ENCODE measurements around the gene WDR89.

WDR89 gene

DNA sequence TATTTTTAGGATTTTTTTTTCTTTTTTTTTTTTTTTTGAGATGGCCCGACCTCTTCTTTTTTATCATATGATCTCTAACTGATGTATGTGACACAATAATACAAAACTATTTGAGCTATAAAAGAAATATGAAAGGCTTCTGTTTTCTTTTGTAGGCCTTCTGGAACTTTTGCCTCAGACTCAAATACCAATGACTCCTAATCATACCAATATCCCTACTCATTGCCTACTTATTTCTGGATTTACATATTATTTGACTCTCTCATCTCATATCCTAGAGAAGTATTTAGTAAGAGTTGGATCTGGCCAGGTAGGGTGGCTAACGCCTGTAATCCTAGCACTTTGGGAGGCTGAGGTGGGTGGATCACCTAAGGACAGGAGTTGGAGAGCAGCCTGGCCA lies 12.7 kb upstream of the WDR89 start:
- no CpG with 5 or more reads among the region's 2 CpGs for WGBS (ENCODE audit: insufficient coverage)
- H3K4me3 ChIP-seq (ENCODE audit: control insufficient read depth in 1 of 7, extremely low read depth in 1 of 7, insufficient read depth in 4 of 7, low read depth in 2 of 7, low read length in 6 of 7) = no peak overlapping the region
- ChIA-PET CTCF (no interaction called here), POLR2A (interaction anchor here (0.6 to 1.0 kb wide), 2 partner anchors 10 to 182 kb away, joined by 3 to 6 read pairs; no protein-coding TSS in a partner anchor)
- no peak overlapping the region for H3K27ac ChIP-seq (ENCODE audit: insufficient read depth in 1 of 2, low read depth in 1 of 2, low read length in 2 of 2, poor library complexity in 1 of 2, severe bottlenecking in 2 of 2)
- H3K36me3 ChIP-seq (ENCODE audit: control insufficient read depth in 4 of 4, insufficient read depth in 4 of 4, low read length in 3 of 4) = no peaks in the 10 kb centered on the region
- peaks cover 0 to 8% (median 3%) of the 10 kb centered on the region in 4 experiments for H3K4me1 ChIP-seq (ENCODE audit: control extremely low read depth in 1 of 4, control insufficient read depth in 4 of 4, insufficient read depth in 4 of 4, low read length in 3 of 4)
- no peaks in the 10 kb centered on the region for H3K9me3 ChIP-seq (ENCODE audit: control extremely low read depth in 1 of 5, control insufficient read depth in 4 of 5, insufficient read depth in 2 of 5, low read depth in 1 of 5, low read length in 4 of 5)
- no peaks in the 10 kb centered on the region for H3K27me3 ChIP-seq (replicated peaks in 2 of 5; ENCODE audit: control insufficient read depth in 4 of 5, insufficient read depth in 5 of 5, low read length in 4 of 5)
- no peak for DNase-seq

DNA sequence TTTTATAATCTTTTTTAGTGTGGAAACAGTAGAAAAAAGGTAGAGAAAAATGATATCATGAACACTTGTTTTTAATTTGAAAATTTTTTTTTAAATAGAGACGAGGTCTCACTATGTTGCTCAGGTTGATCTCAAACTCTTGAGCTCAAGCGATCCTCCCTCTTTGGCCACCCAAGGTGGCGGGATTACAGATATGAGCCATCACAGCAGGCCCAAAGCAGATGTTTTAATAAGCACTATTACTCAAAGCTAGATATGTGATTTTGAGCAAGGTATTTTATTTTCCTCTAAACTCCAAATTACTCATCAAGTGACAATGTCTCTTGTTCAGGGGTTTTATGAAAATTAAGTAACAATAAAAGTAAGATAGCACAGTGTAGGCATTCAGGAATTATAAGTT lies 10.7 kb upstream of the WDR89 start:
- ChIA-PET CTCF (interaction anchor here (1.7 kb wide), 1 partner anchor 9 kb away, joined by 5 read pairs; no protein-coding TSS in a partner anchor), POLR2A (no interaction called here)
- H3K9me3 ChIP-seq (ENCODE audit: control extremely low read depth in 1 of 5, control insufficient read depth in 4 of 5, insufficient read depth in 2 of 5, low read depth in 1 of 5, low read length in 4 of 5) = no peaks in the 10 kb centered on the region
- no peaks in the 10 kb centered on the region for H3K36me3 ChIP-seq (ENCODE audit: control insufficient read depth in 4 of 4, insufficient read depth in 4 of 4, low read length in 3 of 4)
- no peaks in the 10 kb centered on the region for H3K27me3 ChIP-seq (replicated peaks in 2 of 5; ENCODE audit: control insufficient read depth in 4 of 5, insufficient read depth in 5 of 5, low read length in 4 of 5)
- H3K4me3 ChIP-seq (ENCODE audit: control insufficient read depth in 1 of 7, extremely low read depth in 1 of 7, insufficient read depth in 4 of 7, low read depth in 2 of 7, low read length in 6 of 7) = no peak overlapping the region
- H3K4me1 ChIP-seq (ENCODE audit: control extremely low read depth in 1 of 4, control insufficient read depth in 4 of 4, insufficient read depth in 4 of 4, low read length in 3 of 4) = peaks cover 0 to 8% (median 3%) of the 10 kb centered on the region in 4 experiments
- H3K27ac ChIP-seq (ENCODE audit: insufficient read depth in 1 of 2, low read depth in 1 of 2, low read length in 2 of 2, poor library complexity in 1 of 2, severe bottlenecking in 2 of 2) = no peak overlapping the region
- no peak for DNase-seq
- 100% methylated on average over 1 of the region's 3 CpGs for WGBS (ENCODE audit: insufficient coverage)

DNA sequence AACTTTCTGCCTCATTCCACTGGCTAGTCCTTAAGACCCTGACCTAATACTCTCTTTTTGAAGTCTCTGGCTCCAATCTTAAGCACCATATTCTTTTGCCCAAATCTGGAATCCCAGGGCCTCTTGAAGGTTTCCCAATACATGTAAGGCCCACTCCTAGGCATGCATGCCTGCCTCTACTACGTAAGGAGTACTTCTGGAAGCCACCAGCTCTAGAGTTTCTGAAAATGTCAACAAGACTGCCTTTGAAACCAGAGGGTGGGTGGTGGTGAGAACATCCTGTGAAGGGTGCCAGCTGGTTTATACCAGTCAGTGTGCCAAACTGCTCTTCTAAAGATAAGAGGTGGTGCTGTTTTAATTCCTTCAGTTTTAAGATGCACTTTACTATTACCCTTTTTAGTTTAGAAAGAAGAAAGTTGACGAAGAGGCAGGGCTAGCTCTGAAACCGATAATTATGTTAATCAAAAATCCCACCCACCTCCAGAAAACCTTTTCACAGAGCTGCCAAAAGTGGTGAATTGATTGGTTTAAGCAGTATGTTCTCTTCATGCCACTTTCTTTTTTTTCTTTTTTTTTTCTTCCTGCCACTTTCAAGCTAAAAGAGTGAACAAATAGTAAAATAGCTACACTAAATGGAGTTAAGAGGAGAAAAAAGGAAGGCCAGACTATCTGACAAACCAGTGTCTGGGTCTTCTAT lies 8.7 kb upstream of the WDR89 start:
- no peaks in the 10 kb centered on the region for H3K9me3 ChIP-seq (ENCODE audit: control extremely low read depth in 1 of 5, control insufficient read depth in 4 of 5, insufficient read depth in 2 of 5, low read depth in 1 of 5, low read length in 4 of 5)
- CTCF ChIA-PET = interaction anchor here (0.9 to 1.8 kb wide), 2 partner anchors 18 to 120 kb away, joined by 3 to 4 read pairs; no protein-coding TSS in a partner anchor
- no peak overlapping the region for H3K4me3 ChIP-seq (ENCODE audit: control insufficient read depth in 1 of 7, extremely low read depth in 1 of 7, insufficient read depth in 4 of 7, low read depth in 2 of 7, low read length in 6 of 7)
- H3K4me1 ChIP-seq (ENCODE audit: control extremely low read depth in 1 of 4, control insufficient read depth in 4 of 4, insufficient read depth in 4 of 4, low read length in 3 of 4) = peaks cover 0 to 8% (median 0%) of the 10 kb centered on the region in 4 experiments
- peak overlapping the region in 1 of 2 experiments; percentile 46 for H3K27ac ChIP-seq (ENCODE audit: insufficient read depth in 1 of 2, low read depth in 1 of 2, low read length in 2 of 2, poor library complexity in 1 of 2, severe bottlenecking in 2 of 2)
- 71% methylated on average over 1 of the region's 3 CpGs for WGBS (ENCODE audit: insufficient coverage)
- peak in 2 of 3 donors; percentile 24 to 67 for DNase-seq
- no peaks in the 10 kb centered on the region for H3K36me3 ChIP-seq (ENCODE audit: control insufficient read depth in 4 of 4, insufficient read depth in 4 of 4, low read length in 3 of 4)
- POLR2A ChIA-PET = interaction anchor here (0.6 kb wide), 2 partner anchors 95 to 675 kb away, joined by 3 to 5 read pairs; no protein-coding TSS in a partner anchor
- no peaks in the 10 kb centered on the region for H3K27me3 ChIP-seq (replicated peaks in 2 of 5; ENCODE audit: control insufficient read depth in 4 of 5, insufficient read depth in 5 of 5, low read length in 4 of 5)

DNA sequence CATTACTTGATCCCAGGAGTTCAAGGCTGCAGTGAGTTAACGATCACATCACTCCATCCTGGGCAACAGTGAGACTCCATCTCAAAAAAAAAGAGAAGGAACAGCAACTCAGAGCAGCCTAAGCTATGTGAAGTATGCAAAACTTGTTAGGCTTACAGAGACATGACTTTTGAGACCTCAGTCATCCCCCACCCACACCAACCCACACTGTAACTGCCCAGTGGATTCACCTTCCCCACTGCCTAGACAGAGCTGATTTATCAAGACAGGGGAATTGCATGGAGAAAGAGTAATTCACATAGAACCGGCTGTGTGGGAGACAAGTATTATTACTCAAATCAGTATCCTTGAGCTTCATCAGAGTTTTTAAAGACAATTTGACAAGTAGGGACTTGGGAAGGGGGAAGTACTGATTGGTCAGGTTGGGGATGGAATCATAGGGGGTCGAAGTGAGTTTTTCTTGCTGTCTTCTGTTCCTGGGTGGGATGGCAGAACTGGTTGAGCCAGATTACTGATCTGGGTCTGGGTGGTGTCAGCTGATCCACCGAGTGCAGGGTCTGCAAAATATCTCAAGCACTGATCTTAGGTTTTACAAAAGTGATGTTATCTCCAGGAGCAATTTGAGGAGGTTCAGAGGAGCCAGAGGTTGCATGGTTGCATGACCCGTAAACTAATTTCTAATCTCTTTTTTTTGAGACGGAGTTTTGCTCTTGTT lies 6.2 kb upstream of the WDR89 start:
- Histone ChIP-seq H3K27me3 (replicated peaks in 2 of 5; ENCODE audit: control insufficient read depth in 4 of 5, insufficient read depth in 5 of 5, low read length in 4 of 5) (no peaks in the 10 kb centered on the region), H3K36me3 (ENCODE audit: control insufficient read depth in 4 of 4, insufficient read depth in 4 of 4, low read length in 3 of 4) (no peaks in the 10 kb centered on the region), H3K9me3 (ENCODE audit: control extremely low read depth in 1 of 5, control insufficient read depth in 4 of 5, insufficient read depth in 2 of 5, low read depth in 1 of 5, low read length in 4 of 5) (no peaks in the 10 kb centered on the region), H3K27ac (ENCODE audit: insufficient read depth in 1 of 2, low read depth in 1 of 2, low read length in 2 of 2, poor library complexity in 1 of 2, severe bottlenecking in 2 of 2) (no peak overlapping the region), H3K4me1 (ENCODE audit: control extremely low read depth in 1 of 4, control insufficient read depth in 4 of 4, insufficient read depth in 4 of 4, low read length in 3 of 4) (peaks cover 0 to 11% (median 2%) of the 10 kb centered on the region in 4 experiments), H3K4me3 (ENCODE audit: control insufficient read depth in 1 of 7, extremely low read depth in 1 of 7, insufficient read depth in 4 of 7, low read depth in 2 of 7, low read length in 6 of 7) (no peak overlapping the region)
- ChIA-PET POLR2A (interaction anchor here (0.6 kb wide), 1 partner anchor 65 kb away, joined by 3 read pairs; no protein-coding TSS in a partner anchor), CTCF (interaction anchor here (0.7 kb wide), 1 partner anchor 122 kb away, joined by 3 read pairs; no protein-coding TSS in a partner anchor)
- WGBS (ENCODE audit: insufficient coverage) = 99% methylated on average over 5 of the region's 6 CpGs
- DNase-seq = no peak

DNA sequence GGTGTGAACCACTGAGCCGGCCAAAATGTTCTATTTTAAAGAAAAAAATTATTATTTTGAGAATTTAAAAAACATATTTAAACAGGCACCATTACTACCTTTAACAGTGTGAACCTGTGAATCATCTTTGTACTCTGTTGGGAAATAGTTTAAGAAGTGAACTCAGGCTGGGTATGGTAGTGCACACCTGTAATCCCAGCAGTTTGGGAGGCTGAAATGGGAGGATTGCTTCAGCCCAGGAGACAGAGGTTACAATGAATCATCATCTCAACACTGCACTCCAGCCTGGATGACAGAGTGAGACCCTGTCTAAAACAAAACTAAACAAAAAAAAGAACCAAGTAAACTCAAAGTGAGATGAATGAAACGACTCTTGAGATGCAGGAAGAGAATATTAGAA lies 3.1 kb upstream of the WDR89 start:
- Histone ChIP-seq H3K36me3 (ENCODE audit: control insufficient read depth in 4 of 4, insufficient read depth in 4 of 4, low read length in 3 of 4) (no peaks in the 10 kb centered on the region), H3K9me3 (ENCODE audit: control extremely low read depth in 1 of 5, control insufficient read depth in 4 of 5, insufficient read depth in 2 of 5, low read depth in 1 of 5, low read length in 4 of 5) (no peaks in the 10 kb centered on the region), H3K27ac (ENCODE audit: insufficient read depth in 1 of 2, low read depth in 1 of 2, low read length in 2 of 2, poor library complexity in 1 of 2, severe bottlenecking in 2 of 2) (no peak overlapping the region), H3K4me3 (ENCODE audit: control insufficient read depth in 1 of 7, extremely low read depth in 1 of 7, insufficient read depth in 4 of 7, low read depth in 2 of 7, low read length in 6 of 7) (no peak overlapping the region), H3K4me1 (ENCODE audit: control extremely low read depth in 1 of 4, control insufficient read depth in 4 of 4, insufficient read depth in 4 of 4, low read length in 3 of 4) (peaks cover 3 to 22% (median 10%) of the 10 kb centered on the region in 4 experiments), H3K27me3 (replicated peaks in 2 of 5; ENCODE audit: control insufficient read depth in 4 of 5, insufficient read depth in 5 of 5, low read length in 4 of 5) (no peaks in the 10 kb centered on the region)
- ChIA-PET CTCF (interaction anchor here (0.7 to 1.3 kb wide), 2 partner anchors 17 to 125 kb away, joined by 3 read pairs; no protein-coding TSS in a partner anchor), POLR2A (interaction anchor here (0.7 kb wide), 1 partner anchor 724 kb away, joined by 8 read pairs; no protein-coding TSS in a partner anchor)
- WGBS (ENCODE audit: insufficient coverage) = no CpG with 5 or more reads among the region's 2 CpGs
- no peak for DNase-seq

DNA sequence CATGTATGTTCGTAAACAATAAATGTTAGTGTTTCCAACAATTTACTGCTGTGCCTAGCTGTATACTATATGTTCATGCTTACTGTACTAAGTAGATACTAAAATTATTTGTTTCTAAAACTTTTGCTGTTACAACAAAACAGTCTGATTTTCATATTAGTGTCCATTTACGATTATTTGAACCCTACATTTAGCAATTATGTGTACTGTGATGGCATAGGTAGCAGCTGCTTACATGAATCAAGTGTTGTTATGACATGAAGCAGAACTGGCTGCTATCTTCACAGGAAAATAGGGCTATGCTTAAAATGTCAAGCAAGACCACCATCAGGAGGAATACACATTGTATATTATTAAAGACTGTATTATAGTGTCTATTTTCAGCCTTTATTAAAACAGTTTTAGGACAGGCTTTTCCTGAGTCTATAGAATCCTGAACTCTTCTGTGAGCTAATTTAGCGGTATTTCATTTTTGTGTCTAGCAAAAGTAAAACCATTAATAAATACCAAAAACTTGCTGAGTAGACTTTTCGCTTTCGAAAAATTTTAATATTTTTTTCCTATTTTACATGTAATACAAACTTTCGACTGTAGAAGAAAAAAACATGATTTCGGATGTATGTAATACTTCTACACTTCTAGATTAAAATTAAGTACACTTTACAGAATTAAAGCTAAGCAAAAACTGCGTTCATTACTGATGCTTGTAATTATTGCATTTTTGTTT lies 1.1 kb upstream of the WDR89 start:
- ChIA-PET CTCF (interaction anchor here (1.3 to 3.4 kb wide), 7 partner anchors 9 to 254 kb away, joined by 3 to 11 read pairs (median 5); no protein-coding TSS in a partner anchor), POLR2A (interaction anchor here (0.5 to 0.6 kb wide), 3 partner anchors 82 to 1945 kb away, joined by 3 to 7 read pairs (median 4); no protein-coding TSS in a partner anchor)
- no peaks in the 10 kb centered on the region for H3K9me3 ChIP-seq (ENCODE audit: control extremely low read depth in 1 of 5, control insufficient read depth in 4 of 5, insufficient read depth in 2 of 5, low read depth in 1 of 5, low read length in 4 of 5)
- peak overlapping the region in 6 of 7 experiments; percentile 75 to 96 (median 86) for H3K4me3 ChIP-seq (ENCODE audit: control insufficient read depth in 1 of 7, extremely low read depth in 1 of 7, insufficient read depth in 4 of 7, low read depth in 2 of 7, low read length in 6 of 7)
- peak in 1 of 3 donors; percentile 10 for DNase-seq
- H3K36me3 ChIP-seq (ENCODE audit: control insufficient read depth in 4 of 4, insufficient read depth in 4 of 4, low read length in 3 of 4) = peaks cover 0 to 2% (median 0%) of the 10 kb centered on the region in 4 experiments
- WGBS (ENCODE audit: insufficient coverage) = 100% methylated on average over 2 of the region's 8 CpGs
- peaks cover 3 to 23% (median 14%) of the 10 kb centered on the region in 4 experiments for H3K4me1 ChIP-seq (ENCODE audit: control extremely low read depth in 1 of 4, control insufficient read depth in 4 of 4, insufficient read depth in 4 of 4, low read length in 3 of 4)
- peak overlapping the region; percentile 89 to 95 for H3K27ac ChIP-seq (ENCODE audit: insufficient read depth in 1 of 2, low read depth in 1 of 2, low read length in 2 of 2, poor library complexity in 1 of 2, severe bottlenecking in 2 of 2)
- H3K27me3 ChIP-seq (replicated peaks in 2 of 5; ENCODE audit: control insufficient read depth in 4 of 5, insufficient read depth in 5 of 5, low read length in 4 of 5) = no peaks in the 10 kb centered on the region

All from common myeloid progenitor, CD34-positive (primary cell).